IMR-90 (cell line): ENCODE data around the gene NEXN. TPM values are rescaled to one million over a fixed set of nuclear protein-coding genes. Genes with fewer than 3 reads are reported as not detected.

Source experiments
- ATAC-seq: fragments of 200-7000 bp; cut with Tn5 transposase; 2 replicates; pipeline ENCODE4 v1.9.1; 2020; ENCODE audit warnings: low read depth, mild to moderate bottlenecking, moderate library complexity
- BruUV-seq: library from RNA; stranded (reverse); fragments of 400-500 nt; replicated peaks from 2 replicates; lab custom pipeline; 2021; lab: Mats Ljungman, UMichigan
- CTCF ChIA-PET: fragments of 300-600 bp; formaldehyde crosslinking; extraction: SDS; loops from one replicate; lab custom pipeline; 2021; ENCODE audit warnings: antibody characterized with exemption; lab: Yijun Ruan, JAX
- POLR2A ChIA-PET: fragments of 300-600 bp; sonication (Branson Sonifier 250); formaldehyde crosslinking; loops from one replicate; lab custom pipeline; 2022; ENCODE audit warnings: antibody characterized with exemption; ENCODE audit not compliant: unreplicated experiment; lab: Charles Lee
- DNase-seq: peaks from one replicate; pipeline ENCODE4 v3.0.0; 2013
- H2AFZ ChIP-seq: replicated peaks from 2 replicates; pipeline ENCODE3; 2013; ENCODE audit warnings: low read length, mild to moderate bottlenecking; ENCODE audit not compliant: poor library complexity
- H2AK5ac ChIP-seq: 2 replicates; pipeline ENCODE4 v1.6.1; 2013; ENCODE audit warnings: low read depth, low read length, inconsistent platforms
- H2AK9ac ChIP-seq: replicated peaks from 2 replicates; pipeline ENCODE3; 2013; ENCODE audit warnings: mild to moderate bottlenecking, low read depth, low read length, moderate library complexity; ENCODE audit not compliant: poor library complexity
- H2BK120ac ChIP-seq: 2 replicates; pipeline ENCODE4 v1.6.1; 2013; ENCODE audit warnings: low read depth, low read length, inconsistent platforms
- H2BK15ac ChIP-seq: 3 replicates; pipeline ENCODE4 v1.6.1; 2013; ENCODE audit warnings: low read depth, low read length, inconsistent platforms
- H2BK20ac ChIP-seq: 2 replicates; pipeline ENCODE4 v1.6.1; 2013; ENCODE audit warnings: low read depth, mild to moderate bottlenecking, inconsistent platforms, low read length, moderate library complexity
- H2BK5ac ChIP-seq: 2 replicates; pipeline ENCODE4 v1.6.1; 2013; ENCODE audit warnings: mild to moderate bottlenecking, low read depth, low read length, inconsistent platforms; ENCODE audit not compliant: poor library complexity, severe bottlenecking
- H3K14ac ChIP-seq: replicated peaks from 2 replicates; pipeline ENCODE4 v1.6.1; 2013; ENCODE audit warnings: low read depth, low read length, inconsistent platforms
- H3K18ac ChIP-seq: 2 replicates; pipeline ENCODE4 v1.6.1; 2013; ENCODE audit warnings: low read depth, low read length, control low read depth
- H3K23ac ChIP-seq: 2 replicates; pipeline ENCODE4 v1.6.1; 2013; ENCODE audit warnings: low read depth, low read length, inconsistent platforms
- H3K27ac ChIP-seq: 2 replicates; pipeline ENCODE4 v1.5.1; 2013; ENCODE audit warnings: mild to moderate bottlenecking, control low read depth, low read length; ENCODE audit not compliant: insufficient read depth
- H3K27me3 ChIP-seq: 2 replicates; pipeline ENCODE4 v1.6.1; 2013; ENCODE audit warnings: low read length; ENCODE audit not compliant: control insufficient read depth, insufficient read depth
- H3K36me3 ChIP-seq: 2 replicates; pipeline ENCODE4 v1.6.1; 2013; ENCODE audit warnings: low read length, mixed read lengths; ENCODE audit not compliant: control insufficient read depth, insufficient read depth
- H3K4ac ChIP-seq: 2 replicates; pipeline ENCODE4 v1.6.1; 2013; ENCODE audit warnings: low read depth, low read length, inconsistent platforms
- H3K4me1 ChIP-seq: 2 replicates; pipeline ENCODE4 v1.6.1; 2013; ENCODE audit warnings: low read length, mixed read lengths; ENCODE audit not compliant: control insufficient read depth, insufficient read depth
- H3K4me2 ChIP-seq: 2 replicates; pipeline ENCODE4 v1.6.1; 2013; ENCODE audit warnings: low read depth, mild to moderate bottlenecking, control low read depth, low read length, moderate library complexity
- H3K4me3 ChIP-seq: 2 replicates; pipeline ENCODE4 v1.5.1; 2013; ENCODE audit warnings: low read depth, mild to moderate bottlenecking, control low read depth, low read length, moderate library complexity; ENCODE audit not compliant: insufficient read depth
- H3K56ac ChIP-seq: 2 replicates; pipeline ENCODE4 v1.6.1; 2013; ENCODE audit warnings: low read length, inconsistent platforms; ENCODE audit not compliant: insufficient read depth; ENCODE audit errors: extremely low read depth
- H3K79me1 ChIP-seq, 2 experiments: 2 replicates each; pipeline ENCODE4 v1.6.1; 2013; ENCODE audit warnings: low read length in 2 of 2, inconsistent platforms in 1 of 2, low read depth in 1 of 2
- H3K9ac ChIP-seq: 2 replicates; pipeline ENCODE4 v1.6.1; 2013; ENCODE audit warnings: low read depth, low read length, control low read depth
- H3K9me1 ChIP-seq: 2 replicates; pipeline ENCODE4 v1.6.1; 2013; ENCODE audit warnings: low read length, inconsistent platforms; ENCODE audit not compliant: insufficient read depth
- H3K9me3 ChIP-seq: 2 replicates; pipeline ENCODE4 v1.6.1; 2013; ENCODE audit warnings: low read length; ENCODE audit not compliant: control insufficient read depth, insufficient read depth
- H4K20me1 ChIP-seq: 2 replicates; pipeline ENCODE4 v1.6.1; 2013; ENCODE audit warnings: low read length, inconsistent platforms; ENCODE audit not compliant: insufficient read depth
- H4K5ac ChIP-seq: 2 replicates; pipeline ENCODE4 v1.6.1; 2013; ENCODE audit warnings: mild to moderate bottlenecking, low read depth, low read length, control low read depth
- H4K8ac ChIP-seq, 2 experiments: 2 replicates each; pipeline ENCODE4 v1.6.1; 2013; ENCODE audit warnings: low read depth in 2 of 2, low read length in 2 of 2, control low read depth in 1 of 2, inconsistent platforms in 1 of 2
- H4K91ac ChIP-seq: 2 replicates; pipeline ENCODE4 v1.6.1; 2013; ENCODE audit warnings: low read depth, low read length, inconsistent platforms; ENCODE audit not compliant: insufficient read depth
- CTCF ChIP-seq: conservative IDR thresholded peaks from 2 replicates; pipeline ENCODE4 v1.5.1; 2012; ENCODE audit warnings: mild to moderate bottlenecking, low read depth, low read length, improper control_type of control experiment
- MAFK ChIP-seq: IDR thresholded peaks from 2 replicates; pipeline ENCODE4 v1.6.1; 2012; ENCODE audit warnings: low read depth, low read length, improper control_type of control experiment
- MXI1 ChIP-seq: IDR thresholded peaks from 2 replicates; pipeline ENCODE4 v1.6.1; 2012; ENCODE audit warnings: low read depth, mild to moderate bottlenecking, low read length, moderate library complexity, borderline replicate concordance
- RAD21 ChIP-seq: IDR thresholded peaks from 2 replicates; pipeline ENCODE4 v1.6.1; 2012; ENCODE audit warnings: low read length, improper control_type of control experiment
- SMC3 ChIP-seq: fragments of 150-350 bp; IDR thresholded peaks from 2 replicates; pipeline ENCODE4 v1.6.1; 2016; ENCODE audit warnings: low read depth, mild to moderate bottlenecking, antibody characterized with exemption, low read length, moderate library complexity
- WGBS, 2 experiments: methylation state at CpG; one replicate each; pipeline versions ENCODE4 v1.1.5 to v1.1.7; 2013; ENCODE audit warnings: missing lambda C conversion rate in 2 of 2; ENCODE audit not compliant: insufficient read length in 1 of 2; ENCODE audit errors: extremely low coverage in 2 of 2; 5-methylcytosine and 5-hydroxymethylcytosine counted together
- dilution Hi-C: fragments of 300-500 bp; cut with HindIII; formaldehyde crosslinking; loops from one replicate; pipeline ENCODE4 v1.14.3; 2018; ENCODE audit warnings: low sequenced_read_pairs; ENCODE audit not compliant: unreplicated experiment
- in situ Hi-C: fragments of 300-500 bp; cut with MboI; formaldehyde crosslinking; loops from 3 replicates; pipeline ENCODE4 v1.14.3; 2019; ENCODE audit warnings: low sequenced_read_pairs, inconsistent platforms, mixed read lengths
- intact Hi-C: fragments of 100-400 bp; cut with micrococcal nuclease; formaldehyde crosslinking; loops from 2 replicates; pipeline ENCODE4 v1.10.0; 2022
- polyA plus RNA-seq, 3 experiments: library from polyadenylated mRNA; depleted of rRNA; stranded (reverse); fragments of >200 nt; gene quantifications; 2 replicates each; pipeline ENCODE4 v1.2.3, GENCODE V29; 2012; ENCODE audit warnings: low replicate concordance in 1 of 3
- total RNA-seq: library from RNA; depleted of rRNA; stranded (reverse); fragments of >200 nt; gene quantifications from 2 replicates; pipeline ENCODE4 v1.2.3, GENCODE V29; 2012

The NEXN gene
- total and polyA plus RNA-seq, 2 of the 4 experiments (the other 2 are of a cell fraction): 5.2 to 16.1 TPM

- ChIA-PET POLR2A (no interaction called here), CTCF (interaction anchor here (0.6 to 1.2 kb wide), 5 partner anchors 13 to 214 kb away, joined by 3 to 5 read pairs (median 4); partner anchors contain the start of gene NEXN)
- Histone ChIP-seq H4K91ac (no peak overlapping the region), H3K23ac (no peak overlapping the region; the same call in 1 of the 2 replicates), H2BK20ac (no peak overlapping the region), H3K4me2 (no peak overlapping the region), H3K4me3 (no peak overlapping the region), H3K18ac (no peak overlapping the region), H4K8ac (no peak overlapping the region), H3K9me1 (peaks cover 8% of the 10 kb centered on the region), H3K27me3 (no peaks in the 10 kb centered on the region), H3K36me3 (peaks cover 13% of the 10 kb centered on the region), H3K79me1 (peaks cover 20 to 48% of the 10 kb centered on the region in 2 experiments), H3K4ac (no peak overlapping the region), H2BK5ac (peak overlapping the region; percentile 56), H3K4me1 (peaks cover 2% of the 10 kb centered on the region), H2BK120ac (no peak overlapping the region), H2AK9ac (no peak overlapping the region), H2BK15ac (no peak overlapping the region), H3K27ac (no peak overlapping the region), H3K14ac (no peak overlapping the region), H3K9me3 (no peaks in the 10 kb centered on the region), H3K56ac (no peak overlapping the region; the same call in 1 of the 2 replicates), H2AK5ac (no peak overlapping the region), H4K20me1 (peaks cover 51% of the 10 kb centered on the region), H3K9ac (0 out of 2 replicates have a peak overlapping the region, but pooled peaks have one; percentile 17), H2AFZ (no peak overlapping the region), H4K5ac (no peak overlapping the region)
- TF ChIP-seq CTCF: peak; percentile 60
- peak; percentile 68 for TF ChIP-seq RAD21
- no peak for TF ChIP-seq MXI1
- no peak for TF ChIP-seq MAFK
- peak; percentile 31; the same call in 1 of the 2 replicates for TF ChIP-seq SMC3
- DNase-seq: peak; percentile 63
- in situ Hi-C loops (no loop called here), dilution Hi-C loops (no loop called here), intact Hi-C loops (loop anchor here (10.0 kb wide), 1 partner anchor 756 kb away; no protein-coding TSS in a partner anchor)
- whole genome bisulfite sequencing, 2 experiments: 40% methylated on average over 1 of the region's 4 CpGs; no CpG with 5 or more reads in 1 of the 2 experiments
- peak; percentile 66 for ATAC-seq
- no TSS peak for BruUV-seq
Observed at GRCh38 chr1:77900687-77901293, 12.4 kb downstream of the NEXN start.
